GM21717 (cell line): Measurements from ENCODE around the gene ZMYM3.

Experiments used
- ATAC-seq: cut with Tn5 transposase; IDR thresholded peaks from one replicate; pipeline ENCODE4 v1.9.1; 2021; ENCODE audit warnings: mild to moderate bottlenecking, moderate library complexity; ENCODE audit not compliant: unreplicated experiment

Gene ZMYM3

GRCh38 chrX:71253253-71254091 lies 468 bp downstream of the ZMYM3 start:
- ATAC-seq = no peak

GRCh38 chrX:71252221-71252620 lies 1.7 kb downstream of the ZMYM3 start:
- ATAC-seq = no peak

GRCh38 chrX:71251466-71251973 lies 2.4 kb downstream of the ZMYM3 start:
- ATAC-seq = no peak

GRCh38 chrX:71250841-71251240 lies 3.1 kb downstream of the ZMYM3 start:
- ATAC-seq = no peak

- no peak for ATAC-seq
Measured at GRCh38 chrX:71245159-71245558, 8.8 kb downstream of the ZMYM3 start.

- no peak for ATAC-seq
Measured at GRCh38 chrX:71244359-71245128, 9.4 kb downstream of the ZMYM3 start.

- no peak for ATAC-seq
Measured at GRCh38 chrX:71241301-71241700, 12.6 kb downstream of the ZMYM3 start.

GRCh38 chrX:71239781-71240180 lies 14.2 kb downstream of the ZMYM3 start:
- no peak for ATAC-seq

- ATAC-seq = no peak
Measured at GRCh38 chrX:71236836-71237235, 17.1 kb downstream of the ZMYM3 start.

GRCh38 chrX:71235482-71235881 lies 18.5 kb downstream of the ZMYM3 start:
- ATAC-seq = no peak

- no peak for ATAC-seq
Measured at GRCh38 chrX:71228063-71228642, 25.8 kb downstream of the ZMYM3 start.

- ATAC-seq = no peak
Measured at GRCh38 chrX:71227370-71228062, 26.4 kb downstream of the ZMYM3 start.

- no peak for ATAC-seq
Measured at GRCh38 chrX:71225676-71226075, 28.3 kb downstream of the ZMYM3 start.

GRCh38 chrX:71225009-71225408 lies 28.9 kb downstream of the ZMYM3 start:
- no peak for ATAC-seq

- ATAC-seq = no peak
Measured at GRCh38 chrX:71224098-71224708, 29.7 kb downstream of the ZMYM3 start.

- no peak for ATAC-seq
Measured at GRCh38 chrX:71222929-71223328, 31.0 kb downstream of the ZMYM3 start, which contains the start of gene GJB1. TSS of gene GJB1 (plus strand) at chrX:71223224. CDS start at chrX:71223708, 484 bp downstream.

- no peak for ATAC-seq
Measured at GRCh38 chrX:71221145-71221544, 32.8 kb downstream of the ZMYM3 start.

- ATAC-seq = no peak
Measured at GRCh38 chrX:71217298-71217697, 36.6 kb downstream of the ZMYM3 start.

- ATAC-seq = no peak
Measured at GRCh38 chrX:71216485-71216884, 37.5 kb downstream of the ZMYM3 start.

- ATAC-seq = no peak
Measured at GRCh38 chrX:71215338-71215912, 38.5 kb downstream of the ZMYM3 start.
